SKM-1 treated with dmso at 0.1 percent for 144 hours (cell line): Measurements from ENCODE around the gene MAP3K10.

Experiments used
- DNase-seq: peaks from one replicate; lab custom pipeline; 2025; ENCODE audit not compliant: unreplicated experiment; lab: John Stamatoyannopoulos, UW

The MAP3K10 gene

GRCh38 chr19:40247735-40248262, 56.6 kb downstream of the MAP3K10 start:
- no peak for DNase-seq

- DNase-seq, result no peak
Measured at GRCh38 chr19:40249201-40249600, 58.0 kb downstream of the MAP3K10 start.

- DNase-seq, result no peak
Measured at GRCh38 chr19:40249781-40250180, 58.6 kb downstream of the MAP3K10 start.

GRCh38 chr19:40251244-40251643, 60.0 kb downstream of the MAP3K10 start:
- DNase-seq, result no peak

- DNase-seq, result no peak
Measured at GRCh38 chr19:40251991-40252390, 60.8 kb downstream of the MAP3K10 start.

- no peak for DNase-seq
Measured at GRCh38 chr19:40252395-40252794, 61.2 kb downstream of the MAP3K10 start.

GRCh38 chr19:40253611-40254092, 62.4 kb downstream of the MAP3K10 start:
- DNase-seq, result no peak

GRCh38 chr19:40254714-40255418, 63.6 kb downstream of the MAP3K10 start:
- no peak for DNase-seq

GRCh38 chr19:40255619-40256166, 64.5 kb downstream of the MAP3K10 start:
- no peak for DNase-seq

- no peak for DNase-seq
Measured at GRCh38 chr19:40256512-40256911, 65.3 kb downstream of the MAP3K10 start.

GRCh38 chr19:40257096-40257517, 65.9 kb downstream of the MAP3K10 start:
- no peak for DNase-seq

- DNase-seq, result no peak
Measured at GRCh38 chr19:40261631-40262030, 70.4 kb downstream of the MAP3K10 start.

GRCh38 chr19:40262422-40262821, 71.2 kb downstream of the MAP3K10 start:
- no peak for DNase-seq

GRCh38 chr19:40263440-40264313, 72.5 kb downstream of the MAP3K10 start:
- DNase-seq, result no peak

- no peak for DNase-seq
Measured at GRCh38 chr19:40264314-40265054, 73.3 kb downstream of the MAP3K10 start.
